Adipocyte (in vitro differentiated cells): ENCODE measurements around the gene ACACB.
"Not testable (repeated sequence)": the region's sequence is repeated elsewhere in the genome, so short reads cannot be mapped to it uniquely, and the experiment has no call there.

ENCODE experiments used
- DNase-seq: peaks from one replicate; pipeline ENCODE4 v3.0.0-alpha.2; 2015; ENCODE audit warnings: low read depth
- H3K27me3 ChIP-seq: replicated peaks from 2 replicates; pipeline ENCODE4 v1.7.0; 2013; ENCODE audit warnings: mild to moderate bottlenecking, low read length, moderate library complexity; ENCODE audit not compliant: control insufficient read depth, insufficient read depth
- H3K36me3 ChIP-seq: 2 replicates; pipeline ENCODE4 v1.7.0; 2013; ENCODE audit warnings: low read length, mild to moderate bottlenecking, moderate library complexity; ENCODE audit not compliant: control insufficient read depth, insufficient read depth, severe bottlenecking
- H3K4me1 ChIP-seq: 2 replicates; pipeline ENCODE4 v1.7.0; 2013; ENCODE audit warnings: mild to moderate bottlenecking, low read length, moderate library complexity; ENCODE audit not compliant: control insufficient read depth, insufficient read depth
- H3K4me3 ChIP-seq: 2 replicates; pipeline ENCODE4 v1.7.0; 2013; ENCODE audit warnings: mild to moderate bottlenecking, low read length, moderate library complexity
- H3K9ac ChIP-seq: 2 replicates; pipeline ENCODE4 v1.7.0; 2013; ENCODE audit warnings: mild to moderate bottlenecking, low read length, moderate library complexity
- H3K9me3 ChIP-seq: 2 replicates; pipeline ENCODE4 v1.7.0; 2013; ENCODE audit warnings: mild to moderate bottlenecking, low read length, moderate library complexity; ENCODE audit not compliant: control insufficient read depth

Gene ACACB

DNA sequence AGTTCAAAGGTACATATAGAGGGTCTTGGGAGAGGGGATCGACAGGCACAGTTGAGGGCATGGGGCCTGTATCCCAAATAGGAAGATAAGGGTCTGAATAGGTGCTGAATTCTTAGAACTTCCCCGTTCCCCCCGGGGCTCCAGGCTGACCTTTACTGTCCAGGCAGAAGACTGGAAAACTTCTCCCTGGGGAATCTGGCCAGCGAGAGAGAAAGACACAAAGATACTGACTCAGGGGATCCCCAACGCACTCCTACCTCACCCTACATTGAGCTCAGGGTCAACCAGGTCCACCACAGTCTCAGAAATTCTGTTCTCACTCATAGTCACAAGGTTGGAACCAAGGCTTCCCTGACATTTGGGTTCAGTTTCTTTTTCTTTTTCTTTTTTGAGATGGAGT is 46.2 kb downstream of the ACACB start:
- DNase-seq = no peak
- Histone ChIP-seq H3K27me3 (no peaks in the 10 kb centered on the region), H3K9me3 (no peaks in the 10 kb centered on the region), H3K9ac (no peak overlapping the region), H3K36me3 (peaks cover 71% of the 10 kb centered on the region), H3K4me3 (no peak overlapping the region), H3K4me1 (peaks cover 28% of the 10 kb centered on the region)

- DNase-seq = no peak
- no peak overlapping the region for H3K9ac ChIP-seq
- H3K4me3 ChIP-seq = no peak overlapping the region
- no peaks in the 10 kb centered on the region for H3K9me3 ChIP-seq
- H3K27me3 ChIP-seq = no peaks in the 10 kb centered on the region
- peaks cover 73% of the 10 kb centered on the region for H3K36me3 ChIP-seq
- peaks cover 22% of the 10 kb centered on the region for H3K4me1 ChIP-seq
Observed at GRCh38 chr12:109163167-109163566, 46.8 kb downstream of the ACACB start.

DNA sequence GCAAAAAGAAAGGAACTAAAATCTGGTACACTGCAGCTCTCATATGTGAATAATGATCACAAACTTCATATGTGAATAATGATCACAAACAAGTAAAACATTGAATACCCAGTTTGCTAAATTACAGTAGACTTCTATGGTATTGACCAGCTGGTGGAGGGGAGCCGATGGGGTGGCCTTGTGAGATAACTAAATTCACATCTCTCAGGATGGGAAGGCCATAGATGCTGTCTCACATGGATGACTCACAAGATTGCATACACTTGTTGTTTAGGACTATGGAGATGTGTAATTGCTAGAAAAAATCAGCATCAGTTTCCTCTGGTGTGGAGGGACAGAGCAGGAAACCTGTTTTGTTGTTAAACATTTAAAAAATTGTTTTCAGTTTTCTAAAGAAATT is 49.2 kb downstream of the ACACB start:
- H3K36me3 ChIP-seq = peaks cover 88% of the 10 kb centered on the region
- H3K9me3 ChIP-seq = no peaks in the 10 kb centered on the region
- H3K4me1 ChIP-seq = peaks cover 5% of the 10 kb centered on the region
- no peaks in the 10 kb centered on the region for H3K27me3 ChIP-seq
- peak; percentile 9 for DNase-seq
- no peak overlapping the region for H3K4me3 ChIP-seq
- no peak overlapping the region for H3K9ac ChIP-seq

GRCh38 chr12:109166371-109166770 is 50.0 kb downstream of the ACACB start:
- H3K4me1 ChIP-seq = no peaks in the 10 kb centered on the region
- no peaks in the 10 kb centered on the region for H3K27me3 ChIP-seq
- no peak overlapping the region for H3K4me3 ChIP-seq
- no peak overlapping the region for H3K9ac ChIP-seq
- no peak for DNase-seq
- no peaks in the 10 kb centered on the region for H3K9me3 ChIP-seq
- H3K36me3 ChIP-seq = peaks cover 89% of the 10 kb centered on the region

GRCh38 chr12:109167781-109168180 is 51.4 kb downstream of the ACACB start:
- Histone ChIP-seq H3K4me1 (no peaks in the 10 kb centered on the region), H3K27me3 (no peaks in the 10 kb centered on the region), H3K4me3 (no peak overlapping the region), H3K9me3 (no peaks in the 10 kb centered on the region), H3K36me3 (peaks cover 94% of the 10 kb centered on the region), H3K9ac (no peak overlapping the region)
- DNase-seq = no peak

GRCh38 chr12:109169262-109169661 is 52.9 kb downstream of the ACACB start:
- DNase-seq = no peak

DNA sequence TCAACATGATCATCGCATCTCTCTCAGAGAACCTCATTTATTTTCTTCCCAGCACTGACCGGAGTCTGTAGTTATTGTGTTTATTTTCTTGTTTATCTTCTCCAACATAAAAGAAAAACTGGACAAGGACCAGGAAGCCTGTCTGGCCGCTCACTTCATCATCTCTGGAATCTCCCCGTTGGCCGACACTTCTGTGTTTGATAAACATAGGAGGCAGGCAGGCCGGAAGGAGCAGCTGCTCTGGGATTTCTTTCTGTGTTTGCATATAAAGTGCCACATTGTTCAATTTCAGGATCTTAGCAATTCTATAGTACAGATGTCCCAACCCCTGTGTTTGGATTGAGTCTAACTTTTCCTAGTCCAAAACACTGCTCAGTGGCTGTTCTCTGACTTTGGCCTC is 53.3 kb downstream of the ACACB start:
- H3K9me3 ChIP-seq = no peaks in the 10 kb centered on the region
- H3K36me3 ChIP-seq = peaks cover 96% of the 10 kb centered on the region
- H3K9ac ChIP-seq = no peak overlapping the region
- DNase-seq = no peak
- no peaks in the 10 kb centered on the region for H3K4me1 ChIP-seq
- no peak overlapping the region for H3K4me3 ChIP-seq
- H3K27me3 ChIP-seq = no peaks in the 10 kb centered on the region

More at GRCh38 chr12:109169262-109169661, 52.9 kb downstream of the ACACB start:
- no peak overlapping the region for H3K9ac ChIP-seq
- H3K9me3 ChIP-seq = no peaks in the 10 kb centered on the region
- H3K27me3 ChIP-seq = no peaks in the 10 kb centered on the region
- no peak overlapping the region for H3K4me3 ChIP-seq
- no peaks in the 10 kb centered on the region for H3K4me1 ChIP-seq
- H3K36me3 ChIP-seq = peaks cover 96% of the 10 kb centered on the region

GRCh38 chr12:109170324-109170723 is 53.9 kb downstream of the ACACB start:
- no peaks in the 10 kb centered on the region for H3K9me3 ChIP-seq
- DNase-seq = no peak
- peaks cover 96% of the 10 kb centered on the region for H3K36me3 ChIP-seq
- no peaks in the 10 kb centered on the region for H3K4me1 ChIP-seq
- H3K9ac ChIP-seq = no peak overlapping the region
- H3K4me3 ChIP-seq = no peak overlapping the region
- H3K27me3 ChIP-seq = no peaks in the 10 kb centered on the region

- not testable (repeated sequence) for H3K27me3 ChIP-seq, H3K9me3 ChIP-seq, H3K4me3 ChIP-seq, H3K4me1 ChIP-seq, DNase-seq, H3K9ac ChIP-seq
- H3K36me3 ChIP-seq = peaks cover 96% of the 10 kb centered on the region
Observed at GRCh38 chr12:109172787-109173186, 56.4 kb downstream of the ACACB start.

DNA sequence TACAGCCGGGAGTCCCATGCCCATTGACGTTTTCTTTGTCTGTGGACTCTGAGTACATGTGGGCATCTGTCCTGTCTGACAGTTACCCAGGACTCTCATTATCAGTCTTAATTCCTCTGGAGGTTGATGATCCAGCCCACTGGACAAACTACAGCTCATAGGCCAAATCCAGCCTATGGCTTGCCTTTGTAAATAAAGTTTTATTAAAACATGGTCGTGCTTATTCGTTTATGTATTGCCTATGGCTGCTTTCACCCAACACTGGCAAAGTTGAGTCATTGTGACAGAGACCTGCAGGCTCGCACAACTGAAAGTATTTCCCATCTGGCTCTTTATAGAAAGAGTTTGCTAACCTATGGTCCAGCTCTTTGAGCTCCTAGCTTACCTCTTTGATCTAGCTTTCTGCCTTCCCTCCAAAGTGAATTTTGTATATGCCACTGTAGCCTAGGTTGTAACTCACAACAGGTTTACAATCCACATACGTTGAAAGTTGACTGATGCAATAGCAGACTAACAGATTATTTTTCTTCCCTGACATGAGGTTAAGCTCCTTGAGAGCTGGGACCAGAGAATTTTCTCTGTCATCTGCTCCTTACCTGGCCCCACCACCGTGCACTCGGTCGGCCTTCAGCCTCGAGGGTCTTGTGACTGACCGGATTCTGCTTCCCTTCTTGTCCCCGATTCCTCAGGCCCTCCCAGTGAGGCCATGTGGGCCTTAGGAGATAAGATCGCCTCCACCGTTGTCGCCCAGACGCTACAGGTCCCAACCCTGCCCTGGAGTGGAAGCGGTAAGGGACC is 57.3 kb downstream of the ACACB start:
- H3K4me3 ChIP-seq = no peak overlapping the region
- H3K27me3 ChIP-seq = no peaks in the 10 kb centered on the region
- no peaks in the 10 kb centered on the region for H3K4me1 ChIP-seq
- no peaks in the 10 kb centered on the region for H3K9me3 ChIP-seq
- DNase-seq = no peak
- no peak overlapping the region for H3K9ac ChIP-seq
- peaks cover 96% of the 10 kb centered on the region for H3K36me3 ChIP-seq

- H3K9ac ChIP-seq = no peak overlapping the region
- no peaks in the 10 kb centered on the region for H3K9me3 ChIP-seq
- H3K4me3 ChIP-seq = no peak overlapping the region
- no peak for DNase-seq
- H3K36me3 ChIP-seq = peaks cover 96% of the 10 kb centered on the region
- H3K27me3 ChIP-seq = no peaks in the 10 kb centered on the region
- no peaks in the 10 kb centered on the region for H3K4me1 ChIP-seq
Observed at GRCh38 chr12:109174468-109174867, 58.1 kb downstream of the ACACB start.

- H3K4me3 ChIP-seq = no peak overlapping the region
- H3K27me3 ChIP-seq = no peaks in the 10 kb centered on the region
- no peak for DNase-seq
- H3K36me3 ChIP-seq = peaks cover 96% of the 10 kb centered on the region
- H3K4me1 ChIP-seq = peaks cover 12% of the 10 kb centered on the region
- H3K9me3 ChIP-seq = no peaks in the 10 kb centered on the region
- H3K9ac ChIP-seq = no peak overlapping the region
Observed at GRCh38 chr12:109178532-109178931, 62.1 kb downstream of the ACACB start.
